ENCODE results near the gene RXFP1.
A peak's percentile ranks its signal among the peaks of the same experiment; 100 is the strongest.

The RXFP1 gene

DNA sequence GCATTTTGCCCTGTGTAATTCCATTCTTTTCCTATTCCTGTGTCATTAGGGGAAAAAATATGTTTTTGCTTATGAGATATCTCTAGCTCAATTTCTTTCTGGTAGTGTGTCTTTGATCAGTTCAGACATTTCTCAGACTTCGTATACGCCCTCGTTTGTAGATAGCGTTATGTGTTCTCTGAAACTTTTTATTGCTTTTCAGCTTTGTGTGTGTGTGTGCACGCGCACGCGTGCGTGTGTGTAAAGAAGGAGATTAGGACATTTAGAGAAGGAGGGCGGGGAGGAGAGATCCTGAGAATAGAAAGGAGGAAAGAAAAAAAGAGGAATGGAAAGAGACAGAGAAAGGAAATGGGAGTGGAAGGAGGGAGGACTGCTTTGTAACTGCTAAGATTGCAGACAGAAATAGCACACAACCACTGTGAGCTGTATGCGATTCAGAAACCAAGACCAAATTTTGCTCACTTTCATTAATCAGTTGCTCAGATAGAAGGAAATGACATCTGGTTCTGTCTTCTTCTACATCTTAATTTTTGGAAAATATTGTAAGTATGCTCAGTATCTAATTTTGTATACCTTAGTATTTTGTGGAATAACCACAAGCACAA lies at the start of gene RXFP1:
Gene RXFP1 (plus strand): TSS at position 399 of the 605 bp plus-strand sequence. CDS start 95 bp downstream, at position 494.
- DNase-seq (ENCODE audit: low spot score) = no peak

DNA sequence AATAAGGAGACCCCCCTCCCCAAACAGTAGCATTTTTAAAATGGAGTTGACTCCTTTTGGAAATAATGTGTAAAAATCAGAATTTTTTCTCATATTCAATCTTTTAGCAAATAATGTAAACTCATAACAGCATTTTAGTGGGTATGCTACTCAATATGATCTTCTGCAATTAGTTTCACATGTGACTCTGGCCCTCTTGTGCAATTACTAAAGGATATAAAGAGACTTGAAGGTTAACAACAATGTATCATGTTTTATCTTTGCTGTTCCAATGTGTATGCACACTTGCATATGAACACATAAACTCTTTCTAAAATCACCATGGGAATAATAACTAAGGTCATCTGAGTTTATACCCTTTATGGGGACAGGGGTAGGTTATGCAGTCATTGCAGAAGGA lies 39.9 kb upstream of the RXFP1 start:
- DNase-seq (ENCODE audit: low spot score) = no peak

DNA sequence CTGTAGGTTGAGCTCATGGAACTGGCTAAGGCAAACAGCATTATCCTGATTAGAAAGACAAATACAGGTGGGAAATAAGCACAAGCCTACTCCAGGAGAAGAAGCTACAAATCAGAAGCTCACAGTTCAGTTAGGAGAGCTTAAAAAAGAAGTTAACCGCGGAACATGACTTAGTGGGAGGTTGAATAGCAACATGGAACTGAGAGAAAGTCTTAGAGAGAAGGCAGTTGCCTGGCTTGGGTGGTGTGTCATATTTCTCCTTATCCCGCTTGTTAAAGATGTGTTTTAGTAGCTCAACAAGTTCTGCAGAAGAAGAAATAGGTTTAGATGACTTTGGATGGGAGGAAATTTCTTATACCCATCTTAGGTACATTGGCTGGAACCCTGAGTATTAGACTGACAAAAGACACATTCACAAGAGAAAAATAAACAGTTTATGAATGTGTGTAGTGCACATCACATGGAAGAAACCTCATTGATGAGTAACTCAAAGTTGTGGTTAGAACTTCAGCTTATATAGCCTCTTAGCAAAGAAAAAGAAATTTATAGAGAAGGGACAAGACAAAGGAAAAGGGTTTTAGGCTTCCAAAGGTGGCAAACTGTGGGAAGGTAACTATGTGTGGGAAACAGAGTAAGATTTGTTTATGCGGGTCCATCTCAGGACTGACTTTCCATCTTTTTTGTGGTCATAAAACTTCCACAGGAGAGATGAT lies 37.4 kb upstream of the RXFP1 start:
- DNase-seq (ENCODE audit: low spot score) = no peak

DNA sequence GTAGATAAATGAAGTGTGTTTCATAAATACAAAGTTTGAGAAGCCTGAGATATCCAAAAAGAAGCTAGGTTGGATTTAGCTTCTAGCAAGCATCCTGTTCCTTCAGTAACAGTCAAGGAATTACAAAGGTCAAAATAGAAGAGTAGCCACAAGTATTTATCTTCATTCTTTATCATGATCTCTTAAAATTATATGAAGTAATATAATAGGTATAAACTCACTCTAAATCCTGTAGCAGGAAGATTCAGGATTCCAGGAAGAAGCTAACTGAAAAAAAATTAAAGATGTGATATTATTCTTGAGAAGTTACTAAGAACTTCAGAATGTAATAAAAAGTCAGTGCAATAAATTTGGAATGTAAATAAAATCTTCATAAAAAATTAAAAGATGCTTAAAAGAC lies 31.1 kb upstream of the RXFP1 start:
- no peak for DNase-seq (ENCODE audit: low spot score)

DNA sequence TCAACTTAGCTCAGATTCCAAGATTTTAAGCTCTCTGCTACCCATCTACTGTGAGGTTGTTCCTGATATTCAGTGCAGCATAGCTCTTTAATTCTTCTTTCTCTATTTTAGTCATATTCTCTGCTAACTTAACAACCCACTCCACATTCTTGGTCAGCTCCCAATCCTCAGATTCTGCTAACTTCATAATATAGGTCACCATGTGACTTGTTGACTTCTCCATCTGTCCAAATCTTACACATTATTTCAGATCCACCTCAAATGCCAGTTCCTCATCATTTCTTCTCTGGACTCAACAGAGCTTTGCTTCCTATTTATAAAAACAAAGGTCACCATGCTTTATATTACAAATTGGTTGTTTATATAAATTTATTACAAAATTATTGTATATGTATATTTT lies 29.3 kb upstream of the RXFP1 start:
- DNase-seq (ENCODE audit: low spot score) = no peak

DNA sequence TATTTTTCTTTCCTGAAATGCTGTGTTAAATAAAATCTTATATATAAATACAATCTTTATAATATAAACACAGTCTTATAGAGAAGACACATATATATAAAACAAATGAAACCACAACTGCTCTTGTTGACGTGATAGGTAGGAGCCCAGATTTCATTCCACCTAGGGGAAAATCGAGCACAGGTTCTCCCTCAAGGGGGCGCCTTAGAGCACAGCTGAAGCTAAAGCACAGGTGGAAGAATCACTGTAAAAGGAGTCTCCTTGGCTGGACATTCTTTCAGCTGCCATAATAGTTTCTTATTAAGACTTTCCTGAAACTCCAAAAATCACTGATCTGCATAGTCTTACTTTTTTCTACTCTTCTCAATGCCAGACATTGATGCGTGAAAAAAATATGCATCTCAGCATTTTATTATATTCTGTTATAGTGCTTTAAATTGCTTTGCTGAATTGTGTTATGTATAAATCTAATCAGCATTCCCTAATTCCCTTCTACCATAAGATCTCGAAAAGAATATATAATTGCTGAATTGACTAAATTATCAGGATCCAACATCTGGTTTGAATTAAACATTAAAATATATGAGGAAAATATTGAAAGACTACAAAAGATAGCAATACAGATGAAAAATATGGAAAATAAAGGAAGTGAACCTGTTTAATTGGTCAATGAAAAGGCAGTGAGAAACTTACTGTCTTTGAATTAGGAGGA lies 25.5 kb upstream of the RXFP1 start:
- DNase-seq (ENCODE audit: low spot score) = peak; percentile 17

DNA sequence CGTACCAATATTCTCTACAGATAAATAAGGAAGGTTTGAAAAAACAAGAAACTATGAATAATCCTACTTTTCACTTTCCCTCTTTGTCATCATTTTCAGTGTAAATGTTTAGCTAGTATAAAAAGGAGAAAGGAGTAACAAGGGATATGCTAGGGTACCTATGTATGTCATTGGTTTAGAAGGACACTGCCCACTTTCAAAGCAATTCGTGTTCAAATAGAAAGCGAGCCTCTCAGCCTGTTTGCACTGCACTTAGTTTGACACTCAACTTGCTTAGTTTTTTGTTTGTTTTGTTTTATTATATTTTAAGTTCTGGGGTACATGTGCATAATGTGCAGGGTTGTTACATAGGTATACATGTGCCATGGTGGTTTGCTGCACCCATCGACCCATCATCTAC lies 21.6 kb upstream of the RXFP1 start:
- DNase-seq (ENCODE audit: low spot score) = no peak

DNA sequence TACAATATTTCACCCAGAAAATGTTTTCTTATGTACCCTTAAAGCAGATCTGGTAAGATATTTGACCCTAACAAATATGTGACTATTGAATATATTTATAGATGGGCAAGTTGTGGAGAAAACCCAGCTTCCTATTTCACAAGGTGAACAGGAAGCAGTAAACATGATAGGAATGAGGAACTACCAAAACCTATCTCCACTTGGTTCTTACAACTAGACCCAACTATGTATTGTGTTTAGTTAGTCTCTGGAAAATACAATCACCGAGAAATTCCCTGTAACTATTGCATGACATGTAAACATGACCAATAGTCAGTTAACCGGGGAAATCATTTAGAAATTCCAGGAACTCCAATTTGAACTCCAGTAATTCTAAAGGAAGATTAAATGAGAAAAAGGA lies 8.4 kb upstream of the RXFP1 start:
- no peak for DNase-seq (ENCODE audit: low spot score)

DNA sequence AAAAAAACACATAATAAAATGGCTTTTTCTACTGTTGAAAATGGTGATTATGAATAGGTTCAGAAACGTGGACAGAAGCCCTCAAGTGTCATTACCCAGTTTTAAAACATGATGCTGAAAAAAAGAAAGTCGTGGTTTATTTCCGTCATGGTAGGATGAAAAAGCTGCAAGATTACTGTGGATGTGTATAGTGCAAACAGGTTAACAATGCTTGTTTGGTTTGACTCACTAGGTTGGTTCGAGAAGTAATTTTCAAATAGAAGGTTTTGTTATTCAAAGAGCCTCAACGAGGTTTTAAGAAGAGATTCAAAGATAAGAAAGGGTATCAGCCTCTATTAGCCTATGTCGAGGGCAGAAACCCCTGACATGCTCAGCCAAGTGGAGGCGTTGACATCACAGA lies 2.5 kb upstream of the RXFP1 start:
- no peak for DNase-seq (ENCODE audit: low spot score)

DNA sequence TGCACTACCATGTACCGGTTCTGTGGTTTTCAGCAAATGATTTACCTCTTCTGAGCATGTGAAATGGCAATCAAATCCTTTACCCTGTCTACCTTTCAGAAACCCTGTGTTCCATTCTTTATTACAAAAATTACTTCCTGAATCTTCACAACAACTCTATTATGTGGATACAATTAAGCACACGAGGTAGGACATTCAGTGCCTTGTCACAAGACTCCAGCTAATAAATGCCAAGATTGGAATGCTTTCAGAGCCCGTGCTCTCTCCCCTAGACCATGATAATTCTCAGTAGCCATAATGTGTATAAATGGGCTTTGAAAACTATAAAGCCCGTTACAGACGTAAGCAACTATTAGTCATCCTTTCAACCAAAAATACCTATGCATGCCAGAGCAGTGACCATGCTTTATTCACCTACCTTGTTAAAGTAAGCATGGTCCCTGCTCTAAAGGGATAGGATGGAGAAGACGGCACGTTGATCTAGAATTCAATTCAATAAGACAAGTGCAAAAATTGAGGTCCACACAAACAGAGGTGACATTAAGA lies 2.4 kb downstream of the RXFP1 start:
- no peak for DNase-seq (ENCODE audit: low spot score)

DNA sequence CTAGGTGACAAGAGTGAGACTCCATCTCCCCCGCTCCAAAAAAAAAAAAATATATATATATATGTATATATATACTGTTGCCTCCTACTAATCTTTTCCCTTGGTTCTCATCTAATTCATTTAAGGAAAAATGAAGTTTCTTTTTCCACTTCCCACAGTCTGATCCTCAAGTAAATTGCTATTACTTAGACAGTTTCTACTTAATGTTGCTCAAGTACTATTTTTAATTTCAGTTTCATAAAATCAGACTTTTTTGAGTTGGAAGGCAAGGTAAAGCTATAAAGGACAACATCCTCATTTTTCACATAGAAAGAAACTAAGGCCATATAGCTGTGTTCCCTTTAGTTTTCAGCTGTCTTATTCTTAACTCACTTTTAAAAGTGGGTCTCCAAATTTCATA lies 5.8 kb downstream of the RXFP1 start:
- DNase-seq (ENCODE audit: low spot score) = no peak

DNA sequence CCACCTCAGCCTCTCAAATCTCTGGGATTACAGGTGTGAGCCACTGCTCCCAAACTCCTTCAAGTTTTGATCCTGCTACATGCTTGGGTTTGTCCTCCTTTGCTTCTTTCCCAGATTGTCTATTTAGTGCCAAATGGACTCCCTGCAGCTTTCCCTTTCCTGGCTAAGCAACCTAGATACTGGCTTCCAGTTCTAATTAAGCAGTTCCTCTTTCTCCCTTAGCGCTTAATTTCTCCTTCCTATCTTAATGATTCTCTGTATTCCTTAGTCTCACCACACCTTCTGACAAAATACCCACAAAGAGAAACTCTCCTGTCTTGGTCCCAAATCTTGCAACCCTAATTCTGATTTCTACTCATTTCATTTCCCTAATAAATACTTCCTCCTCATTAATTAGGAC lies 7.8 kb downstream of the RXFP1 start:
- DNase-seq (ENCODE audit: low spot score) = no peak

DNA sequence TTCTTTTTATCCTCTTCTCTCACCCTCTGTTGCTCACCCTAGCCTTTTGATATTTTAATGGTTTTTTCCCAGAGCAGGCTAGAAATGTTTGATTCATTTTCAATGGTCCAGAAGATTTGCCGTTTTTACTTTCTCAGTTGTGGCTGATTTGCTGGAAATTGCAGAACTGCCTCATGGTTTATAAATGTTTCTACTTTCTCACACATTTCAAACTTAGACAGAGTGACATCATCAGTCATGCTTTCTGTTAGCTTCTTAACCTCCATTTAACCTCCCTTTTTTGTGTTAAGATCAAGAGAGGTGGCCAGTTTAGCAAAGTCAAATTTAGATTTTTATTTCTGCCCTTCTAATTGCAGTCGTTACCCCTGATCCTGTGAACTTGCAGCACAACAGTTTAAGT lies 8.7 kb downstream of the RXFP1 start:
- DNase-seq (ENCODE audit: low spot score) = no peak

DNA sequence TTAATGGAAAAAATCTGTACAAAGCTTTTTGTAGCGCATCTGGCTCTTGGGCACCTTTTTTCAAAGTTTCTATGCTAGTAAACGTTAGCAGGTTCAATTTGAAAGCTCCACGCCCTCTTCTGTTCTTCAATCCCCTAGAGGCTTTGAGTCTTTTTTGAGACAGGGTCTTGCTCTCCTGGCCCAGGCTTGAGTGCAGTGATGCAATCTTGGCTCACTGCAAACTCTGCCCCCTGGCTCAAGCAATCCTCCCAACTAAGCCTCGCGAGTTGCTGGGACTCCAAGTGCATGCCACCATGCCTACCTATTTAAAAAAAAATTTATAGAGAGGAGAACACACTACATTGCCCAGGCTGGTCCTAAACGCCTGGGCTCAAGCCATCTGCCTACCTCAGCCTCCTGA lies 9.2 kb downstream of the RXFP1 start:
- no peak for DNase-seq (ENCODE audit: low spot score)

DNA sequence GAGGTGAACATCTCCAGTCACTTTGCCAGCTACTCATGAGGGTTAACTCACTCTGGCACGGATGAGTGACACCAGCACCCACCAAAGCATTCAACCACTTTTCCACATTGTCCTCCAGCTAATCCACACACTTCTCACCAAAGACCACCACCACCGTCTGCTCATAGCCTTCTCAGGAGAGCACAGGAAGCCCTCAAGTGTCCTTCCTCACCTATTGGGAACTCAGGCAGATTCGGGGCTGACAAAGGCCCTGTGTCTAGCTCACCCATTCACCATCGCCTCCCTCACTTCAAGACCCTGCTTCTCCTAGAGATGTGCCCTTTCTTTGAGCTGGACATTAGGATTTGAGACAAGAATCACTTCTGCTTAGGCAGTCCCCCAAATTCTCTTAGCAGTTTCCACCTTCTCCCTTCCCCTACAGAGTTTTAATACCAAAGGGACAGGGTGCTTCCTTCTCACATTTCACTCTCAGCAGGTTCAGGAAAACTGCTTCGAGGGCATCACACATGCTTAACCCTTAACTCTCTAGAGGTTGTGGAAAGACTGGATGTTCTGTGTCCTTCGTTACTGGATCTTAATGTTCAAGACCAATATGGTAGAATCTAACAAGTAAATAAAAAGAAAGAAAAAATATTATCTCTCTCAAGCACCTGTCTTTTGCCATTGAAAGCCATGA lies 11.0 kb downstream of the RXFP1 start:
- DNase-seq (ENCODE audit: low spot score) = no peak

DNA sequence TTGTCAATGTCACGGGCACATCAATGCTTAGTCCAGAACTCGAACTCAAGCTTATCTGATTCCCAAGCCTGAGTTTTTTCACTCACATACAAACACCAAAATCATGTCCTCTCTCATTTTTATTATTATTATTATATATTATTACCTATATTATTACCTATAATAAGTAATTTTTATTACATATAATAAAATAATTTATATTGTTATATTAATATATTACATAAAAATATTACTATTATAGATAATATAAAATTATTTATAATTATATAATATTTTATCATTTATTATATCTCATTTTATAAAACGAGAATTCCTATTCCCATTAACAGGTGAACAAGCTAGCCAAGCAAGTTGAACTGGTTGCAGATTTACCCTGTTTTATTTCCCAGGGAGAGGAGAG lies 13.0 kb downstream of the RXFP1 start:
- DNase-seq (ENCODE audit: low spot score) = no peak

DNA sequence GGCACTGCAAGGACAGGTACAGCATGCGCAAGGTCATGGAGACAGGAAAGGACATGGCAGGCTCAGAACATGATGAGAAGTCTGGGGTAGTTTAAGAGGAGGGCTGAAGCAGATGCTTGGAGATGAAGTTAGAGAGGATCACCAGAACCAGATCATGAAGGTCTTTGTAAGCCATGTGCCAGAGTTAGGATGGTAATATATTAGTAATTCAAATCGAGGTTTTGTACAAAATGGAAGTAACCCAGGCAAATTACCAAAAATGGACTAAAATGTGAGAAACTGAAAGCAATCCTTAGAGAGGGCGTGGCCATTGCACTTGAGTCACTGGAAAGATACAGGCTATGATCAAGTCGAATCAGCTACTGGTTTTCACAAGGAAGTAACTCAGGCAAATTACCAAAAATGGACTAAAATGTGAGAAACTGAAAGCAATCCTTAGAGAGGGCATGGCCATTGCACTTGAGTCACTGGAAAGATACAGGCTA lies 13.5 kb downstream of the RXFP1 start:
- peak; percentile 11 for DNase-seq (ENCODE audit: low spot score)

DNA sequence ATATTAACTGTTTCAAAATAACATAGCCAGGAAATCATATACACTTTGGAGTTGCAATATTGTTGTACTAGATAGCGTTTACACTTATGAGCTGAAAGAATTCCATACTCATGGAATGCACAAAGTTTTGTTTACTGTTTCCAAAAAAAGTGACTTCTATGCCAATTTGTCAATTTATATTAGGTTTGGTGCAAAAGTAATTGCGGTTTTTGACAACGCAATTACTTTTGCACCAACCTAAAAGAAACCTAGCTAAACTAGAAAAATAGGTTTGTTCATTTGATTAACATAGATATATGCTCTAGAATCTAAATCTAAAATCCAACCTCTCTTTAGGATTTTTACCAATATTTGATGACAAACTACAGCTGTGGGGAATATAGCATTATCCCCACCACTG lies 15.2 kb downstream of the RXFP1 start:
- DNase-seq (ENCODE audit: low spot score) = no peak

DNA sequence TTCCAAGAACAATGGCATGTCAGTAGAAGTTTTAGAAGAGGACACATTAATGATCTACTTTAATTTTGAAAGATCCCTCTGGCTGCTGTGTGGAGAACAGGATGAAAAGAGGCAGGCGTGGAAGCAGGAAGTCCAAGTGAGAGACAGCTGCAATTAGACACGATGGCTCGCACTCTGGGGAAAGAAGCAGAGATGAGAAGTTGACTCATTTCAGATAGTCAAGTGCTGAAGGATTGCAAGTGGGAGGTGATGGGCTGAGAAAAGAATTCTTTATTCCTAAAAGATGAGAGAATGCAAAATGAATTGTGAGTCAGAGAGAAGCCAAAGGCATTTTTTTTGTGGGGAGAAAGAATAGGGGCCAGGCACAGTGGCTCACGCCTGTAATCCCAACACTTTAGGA lies 16.5 kb downstream of the RXFP1 start:
- no peak for DNase-seq (ENCODE audit: low spot score)

DNA sequence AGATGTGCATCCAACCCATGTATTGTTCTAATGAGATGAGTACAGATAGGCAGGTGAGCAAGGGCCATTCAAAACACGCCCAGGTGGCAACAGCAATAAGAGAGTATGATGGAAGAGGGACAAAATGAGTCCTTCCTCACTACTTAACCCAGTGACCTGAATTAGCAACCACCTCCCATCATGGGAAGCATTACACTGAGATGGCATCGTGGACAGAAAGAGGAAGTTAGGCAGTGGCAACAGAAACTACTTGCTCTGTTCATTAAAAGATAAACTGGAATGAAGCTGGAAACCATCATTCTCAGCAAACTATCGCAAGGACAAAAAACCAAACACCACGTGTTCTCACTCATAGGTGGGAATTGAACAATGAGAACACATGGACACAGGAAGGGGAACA lies 17.2 kb downstream of the RXFP1 start:
- no peak for DNase-seq (ENCODE audit: low spot score)

DNA sequence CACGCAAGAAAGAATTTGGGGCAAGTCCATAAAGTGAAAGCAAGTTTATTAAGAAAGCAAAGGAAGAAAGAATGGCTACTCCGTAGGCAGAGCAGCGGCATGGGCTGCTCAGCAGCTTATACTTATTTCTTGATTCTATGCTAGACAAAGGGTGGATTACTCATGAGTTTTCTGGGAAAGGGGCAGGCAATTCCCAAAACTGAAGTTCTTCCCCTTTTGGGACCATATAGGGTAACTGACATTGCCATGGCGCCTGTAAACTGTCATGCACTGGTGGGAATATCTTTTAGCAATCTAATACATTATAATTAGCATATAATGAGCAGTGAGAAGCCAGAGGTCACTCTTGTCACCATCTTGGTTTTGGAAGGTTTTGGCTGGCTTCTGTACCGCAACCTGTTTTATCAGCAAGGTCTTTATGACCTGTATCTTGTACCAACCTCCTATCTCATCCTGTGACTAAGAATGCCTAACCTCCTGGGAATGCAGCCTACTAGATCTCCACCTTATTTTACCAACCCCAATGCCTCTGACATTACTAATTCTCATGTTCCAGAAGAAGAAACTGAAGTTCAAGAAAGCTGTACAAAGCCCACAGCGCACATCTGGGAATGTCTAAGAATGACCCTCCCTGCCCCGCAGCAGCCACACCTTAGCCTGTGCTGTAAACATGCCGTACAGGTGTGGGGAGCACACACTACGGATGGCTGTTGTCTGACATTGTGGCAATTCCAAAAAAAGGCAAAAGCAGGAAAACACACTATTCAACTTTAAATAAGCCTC lies 18.6 kb downstream of the RXFP1 start:
- no peak for DNase-seq (ENCODE audit: low spot score)

DNA sequence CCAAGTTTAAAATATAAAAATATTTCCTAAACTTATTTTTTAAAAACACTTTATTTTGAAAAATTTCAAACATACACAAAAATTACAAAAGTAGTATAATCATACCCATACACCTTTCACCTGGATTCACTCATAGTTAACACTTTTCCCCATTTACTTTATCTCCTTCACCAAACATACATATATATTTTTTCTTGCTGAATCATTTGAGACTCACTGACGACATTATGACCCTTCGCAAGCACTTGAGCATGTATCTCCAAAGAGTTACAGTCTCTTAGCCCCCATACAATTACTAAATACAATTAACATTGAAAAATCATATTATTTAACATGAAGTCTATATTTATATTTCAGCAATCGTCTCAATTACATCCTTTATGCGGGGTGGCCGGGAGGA lies 19.8 kb downstream of the RXFP1 start:
- DNase-seq (ENCODE audit: low spot score) = no peak
